Inferior parietal cortex (tissue), 1 donor: ENCODE measurements around the gene HTATSF1.
A peak's percentile ranks its signal among the peaks of the same experiment; 100 is the strongest.

Source experiments
- DNase-seq: peaks from one replicate; pipeline ENCODE4 v3.0.0-alpha.2; 2016; ENCODE audit errors: extremely low spot score

The HTATSF1 gene

DNA sequence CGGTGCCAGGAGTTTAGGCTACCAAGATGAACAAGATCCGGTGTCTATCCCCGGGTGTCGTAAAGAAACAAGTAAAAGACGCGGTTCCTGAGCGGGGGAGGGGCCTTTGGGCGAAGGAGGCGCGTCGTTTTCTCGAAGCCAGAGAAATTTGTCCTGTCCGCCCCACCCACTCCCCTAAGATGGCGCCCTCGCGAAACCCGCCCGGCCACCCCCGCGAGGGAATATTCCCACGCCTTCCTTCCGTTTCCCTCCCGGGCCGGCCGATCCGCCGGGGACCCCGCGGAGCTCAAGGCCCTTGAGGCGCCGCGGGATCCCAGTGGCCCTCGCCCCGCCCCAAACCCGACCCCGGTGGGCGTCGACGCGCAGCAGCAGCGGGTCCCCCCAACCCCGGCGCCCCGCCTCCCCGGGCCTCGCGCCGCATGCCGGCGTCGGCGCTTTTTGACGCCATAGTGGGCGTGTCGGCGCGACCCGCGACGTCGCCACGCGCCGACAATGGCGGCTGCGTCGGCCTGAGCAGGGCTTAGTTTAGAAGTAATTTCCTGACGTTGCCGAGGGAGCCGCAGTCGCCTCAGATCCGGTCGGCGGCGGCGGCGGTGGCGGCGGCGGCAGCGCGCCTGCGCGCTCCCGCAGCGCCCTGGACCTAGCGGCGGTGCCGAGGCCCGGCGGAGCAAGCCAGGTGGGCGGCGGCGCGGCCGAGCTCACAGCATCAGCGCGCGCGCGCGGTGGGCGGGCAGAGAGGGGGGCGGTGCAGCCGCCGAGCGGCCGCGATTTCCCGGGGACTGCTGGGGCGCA is 432 bp upstream of the HTATSF1 start:
- DNase-seq: peak; percentile 70

DNA sequence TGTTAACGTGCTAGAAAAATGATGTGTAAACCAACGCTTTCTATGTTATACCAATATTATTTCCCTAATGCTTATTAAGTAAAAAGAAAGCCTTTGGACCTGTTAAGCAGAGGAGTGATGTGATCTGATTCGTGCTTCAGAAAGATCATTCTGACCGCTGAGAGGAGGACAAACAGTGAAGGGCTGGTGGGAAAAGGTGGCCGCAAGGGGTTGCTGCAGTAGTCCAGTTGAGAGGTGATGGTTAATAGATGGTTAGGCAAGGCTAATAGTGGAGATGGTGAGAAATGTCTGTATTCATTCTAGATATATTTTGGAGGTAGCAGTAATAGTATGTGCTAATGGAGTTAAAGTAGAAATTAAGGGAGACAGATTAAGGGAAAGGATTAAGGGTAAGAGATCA is 21.7 kb downstream of the HTATSF1 start:
- DNase-seq: no peak

DNA sequence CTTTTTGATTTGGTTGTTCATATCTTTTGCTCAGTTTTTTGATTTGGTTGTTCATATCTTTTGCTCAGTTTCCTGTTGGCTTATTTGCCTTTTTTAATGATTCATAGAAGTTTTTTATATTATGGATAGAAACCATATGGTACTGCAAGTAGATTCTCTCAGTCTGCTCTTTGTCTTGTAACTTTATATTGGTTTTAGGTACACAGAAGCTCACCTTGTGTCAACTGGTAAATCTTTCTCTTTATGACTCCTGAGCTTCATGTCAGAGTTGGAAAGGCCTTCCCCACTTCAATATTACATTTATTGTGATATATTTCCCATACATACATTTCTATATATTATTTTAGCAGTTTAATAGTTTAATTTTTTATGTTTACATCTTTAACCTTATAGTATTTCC is 26.4 kb downstream of the HTATSF1 start:
- no peak for DNase-seq

DNA sequence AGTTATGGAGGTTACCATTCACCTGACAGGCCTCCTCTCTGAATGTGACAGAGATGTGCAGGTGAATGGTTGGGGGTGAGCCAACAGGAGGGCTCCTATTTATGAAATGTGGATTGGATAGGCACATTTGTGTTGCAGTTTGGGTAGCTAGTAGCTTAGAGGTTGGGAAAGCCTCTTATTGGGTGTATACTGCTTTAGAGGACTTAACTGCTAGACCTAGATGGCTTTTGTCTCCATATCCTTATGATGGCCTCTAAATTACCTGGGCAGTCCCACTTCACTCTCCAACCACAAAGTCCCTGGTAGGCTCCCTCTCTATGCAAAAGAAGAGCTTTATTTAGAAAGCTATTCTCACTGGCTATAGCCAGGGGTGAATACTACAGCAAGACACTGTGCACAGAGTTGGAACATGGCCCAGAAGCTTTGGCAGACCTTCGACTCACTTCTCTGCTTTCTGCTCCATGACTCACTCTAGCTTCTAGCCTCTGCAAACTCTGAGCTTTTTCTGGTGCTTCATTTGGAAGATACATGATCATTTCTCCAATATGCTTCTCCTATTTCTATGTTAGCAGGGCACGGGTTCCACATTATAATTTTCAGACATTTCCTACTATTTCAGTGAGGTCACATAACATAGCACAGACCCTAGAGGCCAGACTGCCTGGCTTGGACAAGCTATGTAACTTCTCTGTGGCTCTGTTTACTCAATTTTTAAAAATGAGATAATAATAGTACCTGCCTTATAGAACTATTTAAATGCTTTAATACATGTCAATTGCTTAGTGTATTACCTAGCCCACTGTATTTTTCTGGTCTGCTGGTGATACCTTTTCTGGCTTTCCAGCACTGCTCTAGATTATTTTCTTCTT is 28.6 kb downstream of the HTATSF1 start:
- DNase-seq: peak; percentile 39

DNA sequence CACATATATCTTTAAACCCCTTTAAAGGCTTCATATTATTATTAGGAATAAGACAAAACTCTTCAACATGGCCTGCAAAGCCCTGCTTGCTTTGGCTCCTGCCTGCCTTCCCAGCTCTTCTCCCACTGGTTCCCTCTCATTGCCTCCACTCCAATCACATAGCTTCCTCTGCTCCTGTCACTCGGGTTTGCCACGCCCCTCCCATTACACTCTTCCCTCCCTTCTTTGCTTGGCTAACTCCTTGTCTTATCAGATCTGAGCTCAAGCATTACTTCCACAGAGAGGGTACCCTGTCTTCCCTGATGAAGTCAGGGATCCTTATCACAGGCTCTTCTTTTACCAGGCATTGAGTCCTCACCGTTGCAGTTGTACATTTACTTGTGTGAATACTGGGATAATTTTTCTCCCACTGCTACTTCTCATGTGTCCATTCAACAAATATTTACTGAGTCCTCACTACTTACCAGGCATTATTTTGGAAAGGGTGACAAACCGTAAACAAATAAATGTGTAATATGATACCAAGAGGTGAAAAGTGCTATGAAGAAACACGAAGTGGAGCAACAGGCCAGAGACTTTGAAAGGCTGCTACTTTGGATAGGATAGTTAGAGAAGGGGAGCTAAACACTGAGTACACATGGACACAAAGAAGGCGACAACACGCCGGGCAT is 31.4 kb downstream of the HTATSF1 start:
- DNase-seq: no peak

DNA sequence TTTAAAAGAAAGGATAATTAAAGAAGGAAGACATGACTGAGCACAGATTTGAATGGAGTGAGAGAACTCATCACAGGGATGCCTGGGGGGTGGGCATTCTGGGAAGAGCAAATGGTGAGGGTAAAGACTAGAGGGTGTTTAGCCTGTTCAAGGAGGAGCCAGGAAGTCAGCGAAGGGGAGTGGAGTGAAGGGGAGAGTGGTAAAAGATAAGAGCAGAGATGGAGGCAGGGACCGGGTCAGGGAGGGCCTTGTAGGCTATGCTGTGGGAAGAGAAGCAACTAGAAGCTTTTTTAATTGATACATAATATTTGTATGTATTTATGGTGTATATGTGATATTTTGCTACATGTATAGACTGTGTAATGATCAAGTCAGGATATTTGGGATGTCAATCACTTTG is 32.4 kb downstream of the HTATSF1 start:
- no peak for DNase-seq

DNA sequence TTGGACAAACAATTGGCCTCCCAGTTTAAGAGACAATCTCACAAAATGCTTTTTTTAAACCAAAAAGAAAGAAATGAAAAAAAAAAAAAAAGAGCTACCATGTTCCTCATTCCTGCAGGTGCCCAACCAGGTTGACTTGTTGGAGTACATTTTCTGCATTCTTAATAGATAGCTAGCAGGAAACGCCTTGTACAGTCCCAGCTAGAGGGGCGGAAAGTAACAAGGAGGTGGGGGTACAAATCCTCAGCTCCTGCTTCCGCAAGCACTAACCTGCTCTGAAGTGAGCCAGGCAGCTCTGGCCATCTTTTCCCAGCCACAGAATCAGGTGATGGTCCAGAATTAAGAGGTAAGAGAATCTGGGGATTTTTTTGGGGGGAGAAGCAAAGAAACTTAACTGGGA is 34.6 kb downstream of the HTATSF1 start, which contains the start of gene VGLL1:
Gene VGLL1, plus strand, starts transcription at position 265 of the 400 bp plus-strand sequence. CDS start 3,806 bp downstream, outside the sequence.
- DNase-seq: no peak

DNA sequence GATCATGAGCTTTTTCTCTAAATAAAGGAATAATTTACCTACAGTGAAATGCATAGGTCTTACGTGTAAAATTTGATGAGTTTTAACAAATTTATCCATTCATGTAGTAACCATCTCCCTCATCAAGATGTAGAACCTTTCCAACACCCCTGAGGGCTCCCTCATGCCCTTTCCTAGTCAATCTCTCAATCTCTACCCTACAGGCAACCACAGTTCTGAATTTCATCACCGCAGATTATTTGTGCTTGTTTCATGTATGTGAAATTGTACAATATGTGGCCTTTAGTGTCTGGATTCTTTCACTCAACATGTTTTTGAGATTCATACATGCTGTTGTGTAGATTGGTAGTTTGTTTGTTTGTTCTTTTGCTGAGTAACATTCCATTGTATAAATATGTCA is 36.7 kb downstream of the HTATSF1 start:
- no peak for DNase-seq

DNA sequence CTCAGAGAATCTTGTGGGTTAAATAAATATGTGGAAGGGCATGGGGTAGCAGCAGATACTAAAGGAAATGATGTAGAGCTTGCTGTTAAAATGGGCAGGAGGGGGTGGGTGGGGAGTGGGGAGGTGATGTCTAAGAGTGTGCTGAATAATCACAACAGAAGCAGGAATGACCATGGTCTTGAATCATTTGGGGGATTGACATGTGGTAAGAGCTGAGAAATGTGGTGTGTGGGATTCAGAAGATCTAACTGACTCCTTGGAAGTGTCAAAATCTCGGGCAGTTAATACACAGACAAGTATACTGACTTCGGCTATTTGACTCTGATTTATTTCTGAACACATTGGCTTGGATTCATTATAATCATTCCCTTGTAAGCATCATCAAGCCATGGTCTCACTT is 41.4 kb downstream of the HTATSF1 start:
- no peak for DNase-seq

DNA sequence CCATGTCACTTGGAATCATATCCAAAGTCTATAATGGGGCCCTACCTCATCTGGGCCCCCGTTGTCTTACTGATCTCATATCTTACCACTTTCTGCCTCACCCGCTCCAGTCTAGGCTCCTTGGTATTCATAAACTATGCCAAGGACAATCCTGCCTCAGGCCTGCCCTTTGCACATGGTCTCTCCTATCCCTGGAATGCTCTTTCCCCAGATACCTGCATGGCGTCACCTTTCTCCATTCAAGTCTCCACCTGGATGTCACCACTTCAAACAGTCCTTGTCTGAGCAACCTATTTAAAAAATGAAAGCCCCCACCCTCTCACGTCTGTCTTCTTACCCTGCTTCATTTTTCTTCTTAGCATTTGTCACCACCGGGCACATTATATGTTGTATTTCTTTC is 42.8 kb downstream of the HTATSF1 start:
- no peak for DNase-seq

DNA sequence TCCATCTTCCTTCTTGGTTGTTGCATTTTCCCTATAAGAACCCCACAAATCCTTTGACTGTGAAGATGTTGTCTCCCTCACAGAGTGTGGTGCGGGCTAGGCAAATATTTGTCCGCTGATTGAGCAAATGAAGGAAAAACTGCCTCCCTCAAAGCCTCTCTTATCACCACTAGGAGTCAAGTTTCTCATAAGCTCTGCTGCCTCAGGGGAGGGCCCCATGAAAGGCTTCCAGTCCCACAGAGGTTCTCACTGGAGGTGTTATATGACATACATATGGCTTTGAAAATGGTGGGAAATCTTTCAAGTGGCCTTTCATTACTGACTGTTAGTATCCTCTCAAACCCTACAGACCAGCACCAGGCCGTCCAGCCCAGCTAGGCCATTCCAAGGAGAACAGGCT is 43.9 kb downstream of the HTATSF1 start:
- no peak for DNase-seq

DNA sequence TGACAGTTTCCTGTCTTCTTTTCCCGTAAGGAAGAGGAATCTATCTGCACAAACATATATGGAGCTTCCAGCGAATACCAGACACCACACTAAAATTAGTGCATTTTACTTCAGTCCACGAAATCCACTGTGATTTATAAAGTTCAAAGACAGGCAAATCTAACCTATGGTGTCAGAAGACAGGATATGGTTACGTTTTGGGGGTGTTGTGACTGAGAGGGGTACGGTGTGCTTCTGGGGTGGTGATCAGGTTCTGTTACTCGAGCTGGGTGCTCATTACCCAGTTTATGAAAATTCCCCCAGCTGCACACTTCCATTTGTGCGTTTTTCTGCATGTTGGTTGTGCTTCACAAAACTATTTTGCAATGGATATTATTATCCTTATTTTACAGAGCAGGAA is 44.9 kb downstream of the HTATSF1 start:
- DNase-seq: no peak

DNA sequence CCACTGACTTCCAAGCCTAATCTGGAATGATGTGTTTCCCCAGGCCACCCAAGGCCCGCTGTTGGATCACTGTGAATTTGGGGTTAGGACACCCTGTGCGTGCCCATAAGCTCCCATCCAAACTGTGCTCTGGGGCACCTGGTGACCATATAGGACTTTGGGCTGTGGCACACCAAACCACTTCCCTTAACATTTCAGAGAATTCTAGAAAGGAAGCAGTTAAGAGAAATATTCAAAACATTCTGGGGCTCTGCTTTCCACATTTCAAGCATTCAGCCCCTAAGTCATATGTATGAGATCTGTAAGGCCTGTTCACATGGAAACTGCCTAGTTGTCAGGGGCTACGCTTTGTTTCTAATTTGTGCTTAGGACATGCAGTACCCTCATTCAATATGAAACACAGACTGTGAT is 49.0 kb downstream of the HTATSF1 start:
- no peak for DNase-seq

DNA sequence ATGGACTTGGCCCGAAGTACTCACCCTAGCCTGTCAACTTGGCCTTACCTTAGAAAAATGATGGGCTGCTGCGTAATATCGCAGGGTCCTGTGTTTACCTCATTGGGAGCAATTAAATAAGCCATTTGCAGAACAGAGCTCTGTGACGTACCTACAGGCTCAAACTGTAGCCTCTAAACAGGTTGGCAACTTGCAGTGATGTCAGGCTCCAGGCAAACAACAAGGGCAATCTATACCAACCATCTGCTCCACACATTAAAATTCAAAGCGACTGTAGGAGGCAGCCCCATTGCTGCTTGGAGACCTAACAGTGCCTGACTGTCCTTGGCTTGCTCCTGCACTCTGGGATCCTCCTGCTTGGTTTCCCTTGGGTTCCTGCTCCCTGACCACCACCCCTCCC is 51.8 kb downstream of the HTATSF1 start:
- DNase-seq: no peak

DNA sequence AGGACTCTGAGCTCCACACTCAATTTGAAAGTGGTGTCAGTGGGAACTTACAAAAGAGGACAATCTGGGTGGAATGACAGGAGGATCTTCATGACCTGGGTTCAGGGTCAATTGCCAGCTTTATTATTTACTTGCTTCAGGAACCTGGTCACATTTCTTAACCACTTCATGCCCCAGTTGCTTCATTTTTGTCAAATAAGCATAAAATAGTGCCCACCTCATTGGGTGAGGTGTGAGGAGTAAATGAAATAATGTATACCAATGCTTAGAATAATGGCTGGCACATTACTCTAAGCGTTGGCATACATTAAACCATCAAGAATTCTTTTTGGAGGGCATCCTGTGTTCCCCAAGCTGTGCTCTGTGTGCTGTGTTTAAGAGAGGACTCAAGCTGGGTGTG is 54.0 kb downstream of the HTATSF1 start:
- no peak for DNase-seq

DNA sequence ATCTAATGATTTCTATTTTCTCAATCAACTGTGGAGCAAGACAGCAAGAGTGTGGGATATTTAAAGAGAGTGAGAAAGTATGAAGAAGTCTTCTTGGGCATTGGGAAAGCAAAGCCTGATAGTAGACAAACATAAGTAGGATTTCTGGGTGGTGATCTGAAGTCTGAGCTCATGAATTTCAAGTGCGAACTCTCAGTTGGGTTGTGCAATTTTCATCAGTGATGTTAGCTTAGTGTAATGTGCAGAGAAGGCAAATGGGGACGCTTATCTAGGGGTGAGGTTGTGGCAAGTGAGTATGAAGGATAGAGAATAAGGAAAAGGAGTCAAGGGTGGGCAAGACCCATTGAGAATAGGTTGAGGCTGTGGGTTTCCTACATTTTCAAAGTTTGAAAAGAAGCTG is 58.3 kb downstream of the HTATSF1 start:
- no peak for DNase-seq
